Activated CD8-positive, alpha-beta memory T cell treated with anti-CD3 and anti-CD28 coated beads, Interleukin-2, amount 50 U/mL, for 24 hours (primary cell): ENCODE results near the gene DNAH9.

Experiments
- DNase-seq: peaks from one replicate; pipeline ENCODE4 v3.0.0-alpha.2; 2020; ENCODE audit errors: extremely low read depth

Gene DNAH9

GRCh38 chr17:11598274-11599221 lies at the start of gene DNAH9:
DNAH9 (plus strand) TSS chr17:11598470; CDS start chr17:11598499, 29 bp downstream.
- no peak for DNase-seq

GRCh38 chr17:11550431-11550830 lies 47.8 kb upstream of the DNAH9 start:
- no peak for DNase-seq

GRCh38 chr17:11551442-11551841 lies 46.8 kb upstream of the DNAH9 start:
- DNase-seq: no peak

- DNase-seq: no peak
These were observed 45.1 kb upstream of the DNAH9 start for GRCh38 chr17:11553135-11553534.

- no peak for DNase-seq
These were observed 44.2 kb upstream of the DNAH9 start for GRCh38 chr17:11554042-11554441.

GRCh38 chr17:11554542-11554941 lies 43.7 kb upstream of the DNAH9 start:
- no peak for DNase-seq

- DNase-seq: no peak
These were observed 42.7 kb upstream of the DNAH9 start for GRCh38 chr17:11555530-11555929.

- DNase-seq: no peak
These were observed 40.4 kb upstream of the DNAH9 start for GRCh38 chr17:11557727-11558452.

GRCh38 chr17:11558681-11559234 lies 39.5 kb upstream of the DNAH9 start:
- no peak for DNase-seq

- DNase-seq: no peak
These were observed 38.7 kb upstream of the DNAH9 start for GRCh38 chr17:11559601-11560000.

- no peak for DNase-seq
These were observed 37.0 kb upstream of the DNAH9 start for GRCh38 chr17:11561281-11561680.

- DNase-seq: no peak
These were observed 36.6 kb upstream of the DNAH9 start for GRCh38 chr17:11561702-11562101.

GRCh38 chr17:11564589-11565380 lies 33.5 kb upstream of the DNAH9 start:
- DNase-seq: no peak

GRCh38 chr17:11565591-11565990 lies 32.7 kb upstream of the DNAH9 start:
- no peak for DNase-seq

GRCh38 chr17:11578998-11579397 lies 19.3 kb upstream of the DNAH9 start:
- no peak for DNase-seq

GRCh38 chr17:11580677-11581076 lies 17.6 kb upstream of the DNAH9 start:
- DNase-seq: no peak

GRCh38 chr17:11582217-11582616 lies 16.1 kb upstream of the DNAH9 start:
- no peak for DNase-seq

GRCh38 chr17:11583306-11583992 lies 14.8 kb upstream of the DNAH9 start:
- no peak for DNase-seq

- no peak for DNase-seq
These were observed 8.6 kb upstream of the DNAH9 start for GRCh38 chr17:11589716-11590115.

GRCh38 chr17:11601661-11602060 lies 3.4 kb downstream of the DNAH9 start:
- no peak for DNase-seq

- no peak for DNase-seq
These were observed 10.1 kb downstream of the DNAH9 start for GRCh38 chr17:11608396-11608795.
